ENCODE results near the gene NRIP3. TPM values are rescaled to one million over a fixed set of nuclear protein-coding genes. Genes with fewer than 3 reads are reported as not detected.

Gene NRIP3
- total and polyA plus RNA-seq, 8 donors = 1.1 to 4.8 (median 2.7) TPM

- DNase-seq (no peak), ATAC-seq (no peak)
- Histone ChIP-seq H3K27ac (no peak overlapping the region), H3K9me3 (no peaks in the 10 kb centered on the region), H3K4me1 (no peaks in the 10 kb centered on the region), H3K36me3 (no peaks in the 10 kb centered on the region), H3K27me3 (no peaks in the 10 kb centered on the region), H3K4me3 (no peak overlapping the region)
- intact Hi-C loops (cut with DNase I) = no loop called here
- TF ChIP-seq, protein P1, sequence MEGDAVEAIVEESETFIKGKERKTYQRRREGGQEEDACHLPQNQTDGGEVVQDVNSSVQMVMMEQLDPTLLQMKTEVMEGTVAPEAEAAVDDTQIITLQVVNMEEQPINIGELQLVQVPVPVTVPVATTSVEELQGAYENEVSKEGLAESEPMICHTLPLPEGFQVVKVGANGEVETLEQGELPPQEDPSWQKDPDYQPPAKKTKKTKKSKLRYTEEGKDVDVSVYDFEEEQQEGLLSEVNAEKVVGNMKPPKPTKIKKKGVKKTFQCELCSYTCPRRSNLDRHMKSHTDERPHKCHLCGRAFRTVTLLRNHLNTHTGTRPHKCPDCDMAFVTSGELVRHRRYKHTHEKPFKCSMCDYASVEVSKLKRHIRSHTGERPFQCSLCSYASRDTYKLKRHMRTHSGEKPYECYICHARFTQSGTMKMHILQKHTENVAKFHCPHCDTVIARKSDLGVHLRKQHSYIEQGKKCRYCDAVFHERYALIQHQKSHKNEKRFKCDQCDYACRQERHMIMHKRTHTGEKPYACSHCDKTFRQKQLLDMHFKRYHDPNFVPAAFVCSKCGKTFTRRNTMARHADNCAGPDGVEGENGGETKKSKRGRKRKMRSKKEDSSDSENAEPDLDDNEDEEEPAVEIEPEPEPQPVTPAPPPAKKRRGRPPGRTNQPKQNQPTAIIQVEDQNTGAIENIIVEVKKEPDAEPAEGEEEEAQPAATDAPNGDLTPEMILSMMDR (IDR thresholded peaks at IDR 0.05) = no peak
Measured at GRCh38 chr11:9029422-9029821, 25.6 kb upstream of the NRIP3 start.

DNA sequence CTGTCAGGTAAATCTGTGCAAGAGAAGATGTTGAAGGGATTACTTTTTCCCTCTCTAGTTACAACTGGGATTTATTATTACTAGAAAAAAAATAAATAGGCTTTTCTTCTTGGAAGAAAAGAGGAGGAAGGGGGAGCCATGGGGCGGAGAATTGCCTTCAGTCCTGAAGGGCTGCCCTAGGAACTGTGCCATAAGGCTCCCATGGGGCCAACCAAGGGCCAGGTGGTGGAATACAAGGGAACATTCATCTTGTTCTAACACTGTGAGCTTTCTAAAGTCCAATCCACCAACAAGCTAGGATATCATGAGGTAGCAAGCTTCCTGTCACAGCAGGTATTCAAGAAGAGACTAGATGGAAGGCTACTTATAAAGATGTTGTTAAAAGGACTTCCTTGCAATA, 24.8 kb upstream of the NRIP3 start:
- Histone ChIP-seq H3K4me1 (no peaks in the 10 kb centered on the region), H3K27ac (no peak overlapping the region), H3K36me3 (no peaks in the 10 kb centered on the region), H3K9me3 (no peaks in the 10 kb centered on the region), H3K27me3 (no peaks in the 10 kb centered on the region), H3K4me3 (no peak overlapping the region)
- no peak for DNase-seq
- TF ChIP-seq, protein P1 (IDR thresholded peaks at IDR 0.05) = no peak
- no peak for ATAC-seq
- intact Hi-C loops (cut with DNase I) = no loop called here

GRCh38 chr11:9025101-9025850, 21.5 kb upstream of the NRIP3 start:
- H3K36me3 ChIP-seq = no peaks in the 10 kb centered on the region
- H3K4me1 ChIP-seq = peaks cover 0 to 4% of the 10 kb centered on the region in 2 donors

GRCh38 chr11:9022961-9023680, 19.3 kb upstream of the NRIP3 start:
- Histone ChIP-seq H3K27ac (no peak overlapping the region), H3K9me3 (no peaks in the 10 kb centered on the region), H3K4me3 (no peak overlapping the region), H3K36me3 (no peaks in the 10 kb centered on the region), H3K4me1 (peaks cover 3 to 4% of the 10 kb centered on the region in 2 donors), H3K27me3 (no peaks in the 10 kb centered on the region)
- intact Hi-C loops (cut with DNase I) = no loop called here
- DNase-seq (no peak), ATAC-seq (no peak)
- TF ChIP-seq, protein P1 (IDR thresholded peaks at IDR 0.05) = no peak

More at GRCh38 chr11:9025101-9025850, 21.5 kb upstream of the NRIP3 start:
- Histone ChIP-seq H3K27ac (no peak overlapping the region), H3K4me3 (no peak overlapping the region), H3K9me3 (no peaks in the 10 kb centered on the region), H3K27me3 (no peaks in the 10 kb centered on the region)
- intact Hi-C loops (cut with DNase I) = no loop called here
- TF ChIP-seq, protein P1 (IDR thresholded peaks at IDR 0.05) = no peak
- ATAC-seq = no peak
- DNase-seq = peak in 2 of 4 donors; percentile 46 to 77

GRCh38 chr11:9020916-9021315, 17.1 kb upstream of the NRIP3 start:
- H3K36me3 ChIP-seq = no peaks in the 10 kb centered on the region
- no peaks in the 10 kb centered on the region for H3K27me3 ChIP-seq
- intact Hi-C loops (cut with DNase I) = no loop called here
- H3K27ac ChIP-seq = no peak overlapping the region
- no peaks in the 10 kb centered on the region for H3K9me3 ChIP-seq
- no peak for ATAC-seq
- peaks cover 4 to 24% of the 10 kb centered on the region in 2 donors for H3K4me1 ChIP-seq
- no peak for DNase-seq
- TF ChIP-seq, protein P1 (IDR thresholded peaks at IDR 0.05) = no peak
- H3K4me3 ChIP-seq = no peak overlapping the region
